ENCODE data around the gene EHMT1.

The EHMT1 gene

GRCh38 chr9:137631345-137632229 lies 12.8 kb downstream of the EHMT1 start:
- no peaks in the 10 kb centered on the region for H3K9me3 ChIP-seq (ENCODE audit: control insufficient read depth in 2 of 2, low read length in 2 of 2)
- no peaks in the 10 kb centered on the region for H3K27me3 ChIP-seq (ENCODE audit: control insufficient read depth in 2 of 2, insufficient read depth in 2 of 2, low read length in 2 of 2)
- H3K36me3 ChIP-seq (ENCODE audit: control insufficient read depth in 2 of 2, insufficient read depth in 2 of 2, low read length in 2 of 2) = no peaks in the 10 kb centered on the region
- H3K27ac ChIP-seq (ENCODE audit: low read depth in 2 of 2, low read length in 2 of 2) = no peak overlapping the region
- H3K9ac ChIP-seq (ENCODE audit: low read depth in 1 of 2, low read length in 2 of 2) = no peak overlapping the region
- H3K4me1 ChIP-seq (ENCODE audit: control insufficient read depth in 2 of 2, insufficient read depth in 2 of 2, low read length in 2 of 2) = peaks cover 3 to 9% of the 10 kb centered on the region in 2 donors
- H3K4me3 ChIP-seq (ENCODE audit: low read length in 2 of 2) = no peak overlapping the region

GRCh38 chr9:137632230-137633161 lies 13.7 kb downstream of the EHMT1 start:
- Histone ChIP-seq H3K27ac (ENCODE audit: low read depth in 2 of 2, low read length in 2 of 2) (no peak overlapping the region), H3K4me3 (ENCODE audit: low read length in 2 of 2) (no peak overlapping the region), H3K4me1 (ENCODE audit: control insufficient read depth in 2 of 2, insufficient read depth in 2 of 2, low read length in 2 of 2) (peaks cover 3 to 9% of the 10 kb centered on the region in 2 donors), H3K36me3 (ENCODE audit: control insufficient read depth in 2 of 2, insufficient read depth in 2 of 2, low read length in 2 of 2) (no peaks in the 10 kb centered on the region), H3K9me3 (ENCODE audit: control insufficient read depth in 2 of 2, low read length in 2 of 2) (no peaks in the 10 kb centered on the region), H3K27me3 (ENCODE audit: control insufficient read depth in 2 of 2, insufficient read depth in 2 of 2, low read length in 2 of 2) (no peaks in the 10 kb centered on the region), H3K9ac (ENCODE audit: low read depth in 1 of 2, low read length in 2 of 2) (no peak overlapping the region)

- Histone ChIP-seq H3K4me3 (ENCODE audit: low read length in 2 of 2) (no peak overlapping the region), H3K36me3 (ENCODE audit: control insufficient read depth in 2 of 2, insufficient read depth in 2 of 2, low read length in 2 of 2) (no peaks in the 10 kb centered on the region), H3K27ac (ENCODE audit: low read depth in 2 of 2, low read length in 2 of 2) (no peak overlapping the region), H3K9ac (ENCODE audit: low read depth in 1 of 2, low read length in 2 of 2) (no peak overlapping the region), H3K4me1 (ENCODE audit: control insufficient read depth in 2 of 2, insufficient read depth in 2 of 2, low read length in 2 of 2) (peaks cover 5 to 7% of the 10 kb centered on the region in 2 donors), H3K27me3 (ENCODE audit: control insufficient read depth in 2 of 2, insufficient read depth in 2 of 2, low read length in 2 of 2) (no peaks in the 10 kb centered on the region), H3K9me3 (ENCODE audit: control insufficient read depth in 2 of 2, low read length in 2 of 2) (no peaks in the 10 kb centered on the region)
Observed at GRCh38 chr9:137634016-137634415, 15.2 kb downstream of the EHMT1 start.

GRCh38 chr9:137638680-137639079 lies 19.9 kb downstream of the EHMT1 start:
- Histone ChIP-seq H3K27me3 (ENCODE audit: control insufficient read depth in 2 of 2, insufficient read depth in 2 of 2, low read length in 2 of 2) (no peaks in the 10 kb centered on the region), H3K4me1 (ENCODE audit: control insufficient read depth in 2 of 2, insufficient read depth in 2 of 2, low read length in 2 of 2) (peaks cover 0 to 5% of the 10 kb centered on the region in 2 donors), H3K36me3 (ENCODE audit: control insufficient read depth in 2 of 2, insufficient read depth in 2 of 2, low read length in 2 of 2) (peaks cover 2 to 4% of the 10 kb centered on the region in 2 donors), H3K4me3 (ENCODE audit: low read length in 2 of 2) (no peak overlapping the region), H3K27ac (ENCODE audit: low read depth in 2 of 2, low read length in 2 of 2) (no peak overlapping the region), H3K9me3 (ENCODE audit: control insufficient read depth in 2 of 2, low read length in 2 of 2) (no peaks in the 10 kb centered on the region), H3K9ac (ENCODE audit: low read depth in 1 of 2, low read length in 2 of 2) (no peak overlapping the region)

- Histone ChIP-seq H3K36me3 (ENCODE audit: control insufficient read depth in 2 of 2, insufficient read depth in 2 of 2, low read length in 2 of 2) (peaks cover 2 to 4% of the 10 kb centered on the region in 2 donors), H3K4me3 (ENCODE audit: low read length in 2 of 2) (peak overlapping the region in 1 of 2 donors; percentile 45), H3K27me3 (ENCODE audit: control insufficient read depth in 2 of 2, insufficient read depth in 2 of 2, low read length in 2 of 2) (no peaks in the 10 kb centered on the region), H3K4me1 (ENCODE audit: control insufficient read depth in 2 of 2, insufficient read depth in 2 of 2, low read length in 2 of 2) (peaks cover 0 to 5% of the 10 kb centered on the region in 2 donors), H3K27ac (ENCODE audit: low read depth in 2 of 2, low read length in 2 of 2) (no peak overlapping the region), H3K9ac (ENCODE audit: low read depth in 1 of 2, low read length in 2 of 2) (peak overlapping the region in 1 of 2 donors; percentile 38), H3K9me3 (ENCODE audit: control insufficient read depth in 2 of 2, low read length in 2 of 2) (no peaks in the 10 kb centered on the region)
Observed at GRCh38 chr9:137639303-137640051, 20.7 kb downstream of the EHMT1 start.

GRCh38 chr9:137640862-137641261 lies 22.1 kb downstream of the EHMT1 start:
- Histone ChIP-seq H3K9me3 (ENCODE audit: control insufficient read depth in 2 of 2, low read length in 2 of 2) (no peaks in the 10 kb centered on the region), H3K36me3 (ENCODE audit: control insufficient read depth in 2 of 2, insufficient read depth in 2 of 2, low read length in 2 of 2) (peaks cover 2 to 4% of the 10 kb centered on the region in 2 donors), H3K4me3 (ENCODE audit: low read length in 2 of 2) (no peak overlapping the region)

GRCh38 chr9:137642118-137642601 lies 23.4 kb downstream of the EHMT1 start:
- Histone ChIP-seq H3K4me1 (ENCODE audit: control insufficient read depth in 2 of 2, insufficient read depth in 2 of 2, low read length in 2 of 2) (peaks cover 0 to 5% of the 10 kb centered on the region in 2 donors), H3K36me3 (ENCODE audit: control insufficient read depth in 2 of 2, insufficient read depth in 2 of 2, low read length in 2 of 2) (peaks cover 4 to 8% of the 10 kb centered on the region in 2 donors), H3K27ac (ENCODE audit: low read depth in 2 of 2, low read length in 2 of 2) (no peak overlapping the region), H3K4me3 (ENCODE audit: low read length in 2 of 2) (no peak overlapping the region), H3K9ac (ENCODE audit: low read depth in 1 of 2, low read length in 2 of 2) (no peak overlapping the region), H3K27me3 (ENCODE audit: control insufficient read depth in 2 of 2, insufficient read depth in 2 of 2, low read length in 2 of 2) (no peaks in the 10 kb centered on the region), H3K9me3 (ENCODE audit: control insufficient read depth in 2 of 2, low read length in 2 of 2) (no peaks in the 10 kb centered on the region)

More at GRCh38 chr9:137640862-137641261, 22.1 kb downstream of the EHMT1 start:
- peaks cover 0 to 5% of the 10 kb centered on the region in 2 donors for H3K4me1 ChIP-seq (ENCODE audit: control insufficient read depth in 2 of 2, insufficient read depth in 2 of 2, low read length in 2 of 2)
- no peaks in the 10 kb centered on the region for H3K27me3 ChIP-seq (ENCODE audit: control insufficient read depth in 2 of 2, insufficient read depth in 2 of 2, low read length in 2 of 2)
- H3K27ac ChIP-seq (ENCODE audit: low read depth in 2 of 2, low read length in 2 of 2) = no peak overlapping the region
- no peak overlapping the region for H3K9ac ChIP-seq (ENCODE audit: low read depth in 1 of 2, low read length in 2 of 2)

- Histone ChIP-seq H3K4me3 (ENCODE audit: low read length in 2 of 2) (no peak overlapping the region), H3K9me3 (ENCODE audit: control insufficient read depth in 2 of 2, low read length in 2 of 2) (no peaks in the 10 kb centered on the region), H3K27me3 (ENCODE audit: control insufficient read depth in 2 of 2, insufficient read depth in 2 of 2, low read length in 2 of 2) (no peaks in the 10 kb centered on the region), H3K9ac (ENCODE audit: low read depth in 1 of 2, low read length in 2 of 2) (no peak overlapping the region), H3K36me3 (ENCODE audit: control insufficient read depth in 2 of 2, insufficient read depth in 2 of 2, low read length in 2 of 2) (peaks cover 4 to 8% of the 10 kb centered on the region in 2 donors), H3K27ac (ENCODE audit: low read depth in 2 of 2, low read length in 2 of 2) (no peak overlapping the region), H3K4me1 (ENCODE audit: control insufficient read depth in 2 of 2, insufficient read depth in 2 of 2, low read length in 2 of 2) (peaks cover 0 to 5% of the 10 kb centered on the region in 2 donors)
Observed at GRCh38 chr9:137642892-137643291, 24.1 kb downstream of the EHMT1 start.

GRCh38 chr9:137643921-137644320 lies 25.1 kb downstream of the EHMT1 start:
- peaks cover 0 to under 1% of the 10 kb centered on the region in 2 donors for H3K4me1 ChIP-seq (ENCODE audit: control insufficient read depth in 2 of 2, insufficient read depth in 2 of 2, low read length in 2 of 2)
- peaks cover 4 to 8% of the 10 kb centered on the region in 2 donors for H3K36me3 ChIP-seq (ENCODE audit: control insufficient read depth in 2 of 2, insufficient read depth in 2 of 2, low read length in 2 of 2)
- H3K9me3 ChIP-seq (ENCODE audit: control insufficient read depth in 2 of 2, low read length in 2 of 2) = no peaks in the 10 kb centered on the region
- H3K27ac ChIP-seq (ENCODE audit: low read depth in 2 of 2, low read length in 2 of 2) = no peak overlapping the region
- H3K9ac ChIP-seq (ENCODE audit: low read depth in 1 of 2, low read length in 2 of 2) = no peak overlapping the region
- H3K4me3 ChIP-seq (ENCODE audit: low read length in 2 of 2) = no peak overlapping the region
- no peaks in the 10 kb centered on the region for H3K27me3 ChIP-seq (ENCODE audit: control insufficient read depth in 2 of 2, insufficient read depth in 2 of 2, low read length in 2 of 2)
